IPS-NIHi7 (cell line): Measurements from ENCODE around the gene TSPY1.
"Not testable (repeated sequence)": the region's sequence is repeated elsewhere in the genome, so short reads cannot be mapped to it uniquely, and the experiment has no call there.

Experiments used
- DNase-seq: peaks from one replicate; pipeline ENCODE4 v3.0.0; 2012; ENCODE audit warnings: mixed read lengths; ENCODE audit errors: extremely low spot score

Gene TSPY1, protein sequence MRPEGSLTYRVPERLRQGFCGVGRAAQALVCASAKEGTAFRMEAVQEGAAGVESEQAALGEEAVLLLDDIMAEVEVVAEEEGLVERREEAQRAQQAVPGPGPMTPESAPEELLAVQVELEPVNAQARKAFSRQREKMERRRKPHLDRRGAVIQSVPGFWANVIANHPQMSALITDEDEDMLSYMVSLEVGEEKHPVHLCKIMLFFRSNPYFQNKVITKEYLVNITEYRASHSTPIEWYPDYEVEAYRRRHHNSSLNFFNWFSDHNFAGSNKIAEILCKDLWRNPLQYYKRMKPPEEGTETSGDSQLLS

GRCh38 chrY:9466655-9467054, at the start of gene TSPY1:
Gene TSPY1 (plus strand): TSS chrY:9466955. CDS start chrY:9467001, 46 bp downstream.
- DNase-seq: not testable (repeated sequence)

- DNase-seq: not testable (repeated sequence)
These were observed 20.2 kb downstream of the TSPY1 start, which contains the start of gene TSPY9 for GRCh38 chrY:9486967-9487366. Gene TSPY9 (plus strand): TSS chrY:9487267. CDS start chrY:9487313, 46 bp downstream.

DNA sequence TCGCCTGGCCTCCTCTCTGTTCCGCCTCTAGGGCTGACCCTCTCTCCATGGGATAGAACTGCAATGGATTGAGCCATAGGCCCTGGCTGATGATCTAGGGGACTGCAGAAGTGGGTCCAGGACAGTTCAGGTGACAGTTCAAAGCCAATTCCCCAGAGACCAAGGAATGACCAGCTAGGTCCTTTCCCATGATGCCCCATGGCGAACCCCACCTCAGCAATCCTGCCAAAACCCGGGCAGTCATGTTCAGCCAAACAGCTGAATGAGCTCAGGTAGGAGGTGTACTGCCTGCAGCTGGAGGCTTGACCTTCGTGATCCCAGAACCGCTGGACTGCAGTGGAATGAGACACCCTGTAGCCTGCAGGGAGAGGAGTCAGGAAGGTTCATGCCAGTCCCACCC, 37.6 kb downstream of the TSPY1 start:
- DNase-seq: not testable (repeated sequence)

GRCh38 chrY:9516287-9516686, 49.5 kb downstream of the TSPY1 start:
- not testable (repeated sequence) for DNase-seq
